ENCODE results near the gene NEO1.

DNA sequence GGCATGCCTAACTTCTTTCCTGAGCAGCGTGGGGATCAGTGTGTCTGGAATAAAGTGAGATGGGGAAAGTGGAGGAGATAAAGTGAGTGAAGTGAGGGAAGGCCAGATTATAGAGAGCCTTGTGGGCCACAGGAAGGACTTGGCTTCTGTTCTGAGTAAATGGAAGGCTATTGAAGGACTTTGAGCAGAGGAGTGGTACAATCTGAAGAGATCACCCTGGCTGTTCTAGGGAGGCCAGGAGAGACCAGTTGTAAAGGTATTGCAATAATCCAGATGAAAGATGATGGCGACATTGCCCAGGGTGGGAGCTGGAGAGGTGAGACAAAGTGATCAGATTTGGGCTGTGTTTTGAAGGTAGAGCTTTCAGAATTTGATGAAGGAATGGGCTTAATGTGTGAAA, 46.8 kb upstream of the NEO1 start:
- no peak for TF ChIP-seq ZNF302 (CRISPR knock-in tag; IDR thresholded peaks at IDR 0.05)
- no peak for TF ChIP-seq EP300 (IDR thresholded peaks at IDR 0.05)
- no peak for TF ChIP-seq KDM5A (IDR thresholded peaks at IDR 0.05)
- TF ChIP-seq SMC3 (IDR thresholded peaks at IDR 0.05): no peak
- TF ChIP-seq, protein P1, sequence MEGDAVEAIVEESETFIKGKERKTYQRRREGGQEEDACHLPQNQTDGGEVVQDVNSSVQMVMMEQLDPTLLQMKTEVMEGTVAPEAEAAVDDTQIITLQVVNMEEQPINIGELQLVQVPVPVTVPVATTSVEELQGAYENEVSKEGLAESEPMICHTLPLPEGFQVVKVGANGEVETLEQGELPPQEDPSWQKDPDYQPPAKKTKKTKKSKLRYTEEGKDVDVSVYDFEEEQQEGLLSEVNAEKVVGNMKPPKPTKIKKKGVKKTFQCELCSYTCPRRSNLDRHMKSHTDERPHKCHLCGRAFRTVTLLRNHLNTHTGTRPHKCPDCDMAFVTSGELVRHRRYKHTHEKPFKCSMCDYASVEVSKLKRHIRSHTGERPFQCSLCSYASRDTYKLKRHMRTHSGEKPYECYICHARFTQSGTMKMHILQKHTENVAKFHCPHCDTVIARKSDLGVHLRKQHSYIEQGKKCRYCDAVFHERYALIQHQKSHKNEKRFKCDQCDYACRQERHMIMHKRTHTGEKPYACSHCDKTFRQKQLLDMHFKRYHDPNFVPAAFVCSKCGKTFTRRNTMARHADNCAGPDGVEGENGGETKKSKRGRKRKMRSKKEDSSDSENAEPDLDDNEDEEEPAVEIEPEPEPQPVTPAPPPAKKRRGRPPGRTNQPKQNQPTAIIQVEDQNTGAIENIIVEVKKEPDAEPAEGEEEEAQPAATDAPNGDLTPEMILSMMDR (IDR thresholded peaks at IDR 0.05): no peak
- no peak for TF ChIP-seq POLR2A (IDR thresholded peaks at IDR 0.05; ENCODE audit: low read length)
- TF ChIP-seq HDAC2 (IDR thresholded peaks at IDR 0.05): no peak
- TF ChIP-seq, protein P2, sequence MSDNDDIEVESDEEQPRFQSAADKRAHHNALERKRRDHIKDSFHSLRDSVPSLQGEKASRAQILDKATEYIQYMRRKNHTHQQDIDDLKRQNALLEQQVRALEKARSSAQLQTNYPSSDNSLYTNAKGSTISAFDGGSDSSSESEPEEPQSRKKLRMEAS (IDR thresholded peaks at IDR 0.05): no peak
- no peak for TF ChIP-seq RFX5 (IDR thresholded peaks at IDR 0.05)
- no peak for TF ChIP-seq MYC (IDR thresholded peaks at IDR 0.05; ENCODE audit: borderline replicate concordance, low read length)
